Right renal cortex interstitium (tissue), 3 donors: Measurements from ENCODE around the gene EVI5. TPM values are rescaled to one million over a fixed set of nuclear protein-coding genes. Genes with fewer than 3 reads are reported as not detected.

ENCODE experiments used
- DNase-seq, 3 donors: peaks; one replicate each; pipeline ENCODE4 v3.0.0-alpha.2; 2013; ENCODE audit warnings: low read depth in 3 of 3, low spot score in 2 of 3
- polyA plus RNA-seq, 3 donors: library from polyadenylated mRNA; unstranded; fragments of 120-200 nt; gene quantifications; one replicate each; pipeline ENCODE4 v1.2.1, GENCODE V29; 2013; ENCODE audit not compliant: insufficient read length in 3 of 3

The EVI5 gene
- polyA plus RNA-seq, 3 donors, result 18.6 to 21.8 (median 19.3) TPM

DNA sequence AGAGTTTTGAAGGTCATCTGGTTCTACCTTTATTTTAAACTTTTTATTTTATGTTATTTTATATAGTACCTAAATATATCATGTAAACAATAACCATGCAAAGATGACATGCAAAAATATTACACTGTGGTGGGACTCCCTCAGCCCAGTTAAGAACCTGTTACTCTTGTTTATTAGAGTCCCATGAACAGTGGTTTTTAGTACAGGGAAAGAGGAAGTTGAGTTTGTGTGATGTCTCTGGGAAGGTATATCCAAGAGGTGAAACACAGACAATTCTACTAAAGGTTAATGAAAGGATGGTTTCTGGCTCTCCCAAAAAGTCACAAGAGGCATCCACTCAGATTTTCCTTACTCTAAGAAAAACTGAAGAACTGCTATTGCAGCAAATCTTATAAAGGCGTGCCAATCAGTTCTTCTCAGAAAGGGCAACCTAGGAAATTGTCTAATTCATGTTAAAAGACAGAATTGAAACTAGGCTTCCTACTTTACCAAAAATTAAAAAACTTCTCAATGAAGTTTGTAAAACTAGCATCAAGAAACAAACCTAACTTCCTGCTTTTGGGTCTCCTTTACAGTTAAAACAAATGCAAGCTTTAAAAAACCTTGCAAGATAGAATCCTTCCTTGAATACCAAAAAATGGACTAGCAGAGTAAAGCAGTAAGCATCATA, 318.1 kb downstream of the EVI5 start:
- DNase-seq, result no peak

DNA sequence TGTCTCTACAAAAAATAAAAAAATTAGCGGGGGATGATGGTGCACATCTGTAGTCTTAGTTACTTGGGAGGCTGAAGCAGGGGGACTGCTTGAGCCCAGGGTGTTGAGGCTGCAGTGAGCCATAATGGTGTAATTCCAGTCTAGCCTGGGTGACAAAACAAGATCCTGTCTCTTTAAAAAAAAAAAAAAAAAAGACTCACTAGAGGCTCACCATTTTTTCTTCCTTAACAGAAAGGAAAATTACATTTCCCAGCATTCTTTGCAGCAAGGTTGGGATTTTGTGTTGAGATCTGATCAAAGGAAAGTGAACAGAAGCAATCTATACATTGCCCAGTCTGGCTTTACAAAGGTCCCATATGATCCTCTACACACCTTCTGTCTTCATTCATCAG, 319.7 kb downstream of the EVI5 start:
- no peak for DNase-seq

DNA sequence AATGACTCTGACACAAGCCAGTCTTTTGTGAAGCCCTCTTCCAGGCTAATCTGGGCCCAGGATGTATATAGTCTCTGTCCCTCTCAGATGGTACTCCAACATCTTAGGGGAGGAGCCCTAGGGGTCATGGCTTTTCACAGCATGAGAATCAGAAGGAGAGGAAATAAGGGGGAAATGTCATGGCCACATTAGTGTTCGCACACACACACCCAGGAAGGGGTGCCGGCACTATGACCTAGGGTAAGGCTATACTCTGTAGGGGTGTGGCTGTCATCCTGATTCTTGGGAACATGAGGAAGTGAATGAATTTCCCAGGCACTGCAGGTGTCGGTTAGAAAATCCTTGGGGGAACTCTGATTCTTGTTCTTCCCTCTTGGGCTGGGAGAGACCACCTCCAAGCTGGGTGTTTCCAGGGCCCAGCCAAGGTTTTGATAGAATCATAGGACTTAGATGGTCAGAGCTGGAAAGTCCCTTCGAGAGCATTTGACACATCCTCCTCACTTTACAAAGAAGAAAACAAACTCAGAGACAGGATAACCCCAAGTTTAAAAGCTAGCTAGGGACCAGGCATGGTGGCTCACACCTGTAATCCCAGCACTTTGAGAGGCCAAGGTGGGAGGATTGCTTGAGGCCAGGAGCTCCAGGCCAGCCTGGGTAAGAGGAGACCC, 320.2 kb downstream of the EVI5 start:
- DNase-seq, result no peak

DNA sequence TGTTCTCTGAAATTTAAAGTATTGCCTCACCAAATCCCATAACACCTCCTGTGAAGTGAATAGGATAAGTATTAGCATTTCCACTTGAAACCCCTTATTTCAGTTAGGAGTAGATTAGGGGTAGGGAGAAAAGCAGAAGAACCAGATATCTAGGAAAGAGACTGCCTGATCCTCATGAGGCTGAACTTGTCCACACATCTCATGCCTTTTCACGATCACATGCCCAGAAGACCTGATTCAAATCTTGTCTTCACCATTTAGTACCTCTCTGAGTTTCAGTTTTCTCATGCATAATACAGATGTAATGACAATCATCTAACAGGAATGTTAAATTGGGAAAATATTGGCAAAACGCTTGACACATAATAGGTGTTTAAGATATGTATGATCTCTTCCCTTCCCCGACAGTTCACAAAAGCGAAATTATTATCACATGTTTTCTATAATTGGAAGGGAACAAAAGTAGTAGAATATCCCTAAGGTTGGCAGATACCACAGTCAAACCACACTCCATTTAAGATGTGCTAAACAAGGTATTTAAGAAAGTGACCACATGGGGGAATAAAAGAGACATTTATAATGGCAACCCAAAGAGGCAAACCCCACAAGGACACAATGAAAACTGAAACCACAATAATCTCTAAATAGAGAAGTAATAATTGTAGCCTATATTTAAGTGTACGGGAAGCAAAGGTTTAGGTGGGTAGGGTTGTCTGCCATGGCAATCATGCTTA, 323.4 kb downstream of the EVI5 start:
- no peak for DNase-seq

DNA sequence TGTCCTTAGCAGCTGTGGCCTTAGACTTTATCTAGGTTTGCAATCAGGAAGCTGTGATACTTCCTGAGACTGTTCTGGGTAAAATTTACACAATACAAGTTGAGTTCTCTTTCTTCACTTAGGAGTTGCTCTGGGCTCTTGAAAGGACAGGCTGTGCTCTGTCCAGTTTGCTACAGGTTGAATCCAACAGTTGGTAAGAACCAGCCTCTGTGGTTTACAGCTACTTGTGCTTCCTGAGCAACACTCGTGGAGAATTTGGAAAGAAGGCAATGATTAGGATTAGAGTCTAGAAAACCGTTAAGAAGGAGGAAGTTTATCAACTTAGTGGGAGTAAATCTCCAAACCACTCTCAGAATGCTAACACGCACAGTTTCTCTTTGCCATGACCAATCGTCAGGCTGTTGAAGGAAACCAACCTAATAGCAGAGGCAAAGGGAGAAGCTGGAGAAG, 325.0 kb downstream of the EVI5 start:
- DNase-seq, result no peak

Other genes with a start within 250 kb of the EVI5 start
- gene RPL5, start 46.9 kb upstream of the EVI5 start, polyA plus RNA-seq, result 1,000 to 10,000 TPM; 2,881 to 3,075 (median 3,001) TPM
- gene DIPK1A, start 176.4 kb upstream of the EVI5 start, polyA plus RNA-seq, result 1 to 10 TPM; 9.1 to 9.6 (median 9.4) TPM